ENCODE results near the gene C9orf78.

The C9orf78 gene

DNA sequence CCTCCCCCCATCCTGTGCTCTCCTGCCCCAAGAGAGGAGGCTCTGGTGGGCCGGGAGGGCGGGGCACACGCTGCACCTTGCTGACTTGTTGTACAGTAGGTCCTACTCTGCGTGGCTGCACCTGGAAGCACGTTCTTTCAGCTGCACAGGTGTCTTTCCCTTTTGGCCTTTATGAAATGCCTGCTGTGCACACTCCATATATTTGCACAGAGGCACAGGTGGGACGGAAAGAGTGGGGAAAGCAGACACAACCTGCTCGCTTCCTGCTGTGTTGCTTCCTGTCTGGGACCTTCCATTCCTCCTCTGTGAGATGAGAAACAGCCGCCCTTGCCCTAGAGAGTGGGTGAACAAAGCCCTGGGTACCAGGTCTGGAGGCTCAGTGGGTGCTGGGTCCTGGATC is 5.0 kb upstream of the C9orf78 start:
- 91 to 94% methylated on average over 8 of the region's 8 CpGs for WGBS, 2 experiments
- H3K4me1 ChIP-seq (ENCODE audit: control insufficient read depth, insufficient read depth, low read length), result peaks cover 5% of the 10 kb centered on the region
- H3K9me3 ChIP-seq (ENCODE audit: control insufficient read depth, low read length), result no peaks in the 10 kb centered on the region
- H3K27me3 ChIP-seq (ENCODE audit: control insufficient read depth, insufficient read depth, low read length, poor library complexity, severe bottlenecking), result no peaks in the 10 kb centered on the region
- H3K4me3 ChIP-seq (ENCODE audit: insufficient read depth, low read depth, low read length), result no peak overlapping the region
- H3K27ac ChIP-seq (ENCODE audit: insufficient read depth, low read depth, low read length, poor library complexity, severe bottlenecking), result no peak overlapping the region
- no peaks in the 10 kb centered on the region for H3K36me3 ChIP-seq (ENCODE audit: control insufficient read depth, insufficient read depth, low read length)

DNA sequence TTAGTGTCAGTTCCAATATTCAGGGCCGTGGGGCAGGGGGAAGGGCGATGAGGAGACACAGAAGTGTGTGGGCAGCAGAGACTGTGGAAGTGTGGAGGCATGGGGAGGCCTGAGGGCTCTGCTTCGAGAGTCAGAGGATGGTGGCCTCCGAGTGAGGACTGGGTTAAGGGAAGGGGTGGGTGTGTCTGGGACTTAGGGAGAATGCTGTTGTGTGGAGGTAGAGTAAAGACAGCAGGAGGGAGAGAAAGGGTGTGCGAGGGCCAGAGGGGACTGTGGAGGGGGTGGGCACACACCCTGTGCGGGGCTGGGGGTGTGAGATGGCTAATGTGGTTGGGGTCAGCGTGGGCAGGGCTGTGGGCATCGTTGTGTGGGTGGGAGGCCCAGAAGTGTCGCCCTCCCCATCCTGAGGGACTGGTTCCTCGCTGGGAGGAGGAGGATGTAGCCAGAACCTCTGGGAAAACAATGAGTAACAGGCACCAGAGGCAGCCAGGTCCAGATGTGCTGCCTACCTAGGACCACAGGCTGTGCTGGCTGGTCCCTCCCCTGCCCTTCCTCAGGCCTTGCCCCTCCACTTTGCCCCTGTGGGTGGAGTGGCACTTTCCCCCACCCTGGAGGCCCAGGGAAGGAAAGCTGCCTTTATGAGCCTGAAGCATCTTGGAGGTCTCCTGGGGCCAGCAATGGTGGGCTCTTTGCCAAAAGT is 4.4 kb upstream of the C9orf78 start:
- Histone ChIP-seq H3K27ac (ENCODE audit: insufficient read depth, low read depth, low read length, poor library complexity, severe bottlenecking) (no peak overlapping the region), H3K4me1 (ENCODE audit: control insufficient read depth, insufficient read depth, low read length) (peaks cover 5% of the 10 kb centered on the region), H3K36me3 (ENCODE audit: control insufficient read depth, insufficient read depth, low read length) (no peaks in the 10 kb centered on the region), H3K4me3 (ENCODE audit: insufficient read depth, low read depth, low read length) (no peak overlapping the region), H3K9me3 (ENCODE audit: control insufficient read depth, low read length) (no peaks in the 10 kb centered on the region), H3K27me3 (ENCODE audit: control insufficient read depth, insufficient read depth, low read length, poor library complexity, severe bottlenecking) (no peaks in the 10 kb centered on the region)
- 75 to 81% methylated on average over 10 of the region's 10 CpGs for WGBS, 2 experiments

DNA sequence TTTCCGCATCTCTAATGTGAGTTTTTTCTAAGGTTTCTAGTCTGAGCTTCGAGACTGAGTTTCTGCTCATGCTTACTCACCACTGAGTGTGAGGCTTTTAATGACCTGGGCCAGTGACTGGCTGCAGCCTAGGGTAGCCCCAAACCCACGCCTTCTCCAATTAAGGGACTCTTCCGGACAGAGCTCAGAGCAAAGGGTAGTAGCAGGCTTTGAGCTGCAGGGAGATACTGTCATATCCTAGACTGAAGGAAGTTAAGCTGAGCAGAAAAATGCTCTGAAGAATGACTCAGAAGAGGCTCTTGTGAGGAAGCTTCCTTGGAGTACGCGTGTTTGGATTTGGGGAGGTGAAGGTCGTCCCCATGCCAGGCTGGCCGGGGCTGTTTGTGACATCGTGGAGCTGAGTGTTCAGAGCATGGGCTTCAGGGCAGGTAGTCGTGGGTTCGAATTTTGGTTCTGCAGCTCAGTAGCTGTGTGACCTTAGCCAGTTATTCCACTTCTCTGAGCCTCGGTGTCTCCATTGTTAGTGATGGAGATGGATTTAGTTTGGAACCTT is 3.7 kb upstream of the C9orf78 start:
- WGBS, 2 experiments, result 91 to 92% methylated on average over 12 of the region's 12 CpGs
- Histone ChIP-seq H3K36me3 (ENCODE audit: control insufficient read depth, insufficient read depth, low read length) (no peaks in the 10 kb centered on the region), H3K27ac (ENCODE audit: insufficient read depth, low read depth, low read length, poor library complexity, severe bottlenecking) (no peak overlapping the region), H3K4me3 (ENCODE audit: insufficient read depth, low read depth, low read length) (no peak overlapping the region), H3K4me1 (ENCODE audit: control insufficient read depth, insufficient read depth, low read length) (peaks cover 5% of the 10 kb centered on the region), H3K9me3 (ENCODE audit: control insufficient read depth, low read length) (no peaks in the 10 kb centered on the region), H3K27me3 (ENCODE audit: control insufficient read depth, insufficient read depth, low read length, poor library complexity, severe bottlenecking) (no peaks in the 10 kb centered on the region)

DNA sequence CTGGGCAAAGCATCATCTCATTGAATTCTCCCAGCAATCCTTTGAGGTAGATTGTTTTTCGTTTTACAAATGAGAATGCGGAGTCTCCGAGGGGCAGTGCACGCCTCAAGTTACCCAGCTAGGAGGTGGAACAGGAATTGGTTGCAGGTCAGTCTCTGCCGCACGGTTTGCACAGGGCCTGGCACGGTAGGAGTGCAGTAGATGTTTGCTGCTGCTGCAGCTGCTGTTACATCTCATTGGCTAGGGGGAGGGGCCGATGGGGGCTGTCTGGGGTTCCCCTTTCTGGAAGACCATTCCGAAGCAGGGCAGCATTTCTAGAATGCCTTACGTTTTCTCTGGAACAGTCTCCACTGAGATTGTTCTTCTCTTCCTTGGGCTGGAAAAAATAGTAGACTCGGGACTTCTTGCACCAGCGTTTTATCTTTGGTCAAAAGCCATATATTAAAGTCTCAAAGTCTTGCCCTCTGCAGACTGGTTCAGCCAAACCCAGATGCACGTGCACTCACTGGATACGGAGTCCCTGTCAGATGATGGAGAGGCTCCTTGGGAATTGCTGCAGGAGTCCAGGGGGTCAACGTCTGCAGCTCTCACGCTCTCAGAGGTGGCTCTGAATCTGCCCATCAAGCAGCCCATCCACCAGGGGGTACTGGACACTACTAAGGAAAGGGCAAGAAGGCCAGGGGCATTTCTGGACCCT is 1.4 kb upstream of the C9orf78 start:
- WGBS, 2 experiments, result 68 to 69% methylated on average over 16 of the region's 16 CpGs

DNA sequence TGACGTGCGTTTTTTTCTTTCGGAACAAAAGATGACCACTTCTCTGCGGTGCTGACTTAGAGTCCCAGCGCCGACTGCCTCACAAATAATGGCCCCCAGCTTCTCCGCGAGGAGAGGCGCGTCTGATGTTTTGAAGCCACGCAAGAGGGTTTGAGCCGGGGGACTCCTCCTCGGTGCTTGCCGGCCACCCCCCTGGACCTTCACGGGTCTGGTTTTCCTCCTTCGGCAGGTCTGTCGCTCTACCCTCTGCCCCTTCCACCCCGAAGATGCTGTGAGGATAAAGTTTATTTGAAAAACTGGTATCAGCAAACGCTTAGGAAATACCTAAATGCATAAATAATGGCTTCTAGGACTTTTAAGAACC is 767 bp upstream of the C9orf78 start:
- H3K27ac ChIP-seq (ENCODE audit: insufficient read depth, low read depth, low read length, poor library complexity, severe bottlenecking), result no peak overlapping the region
- H3K4me1 ChIP-seq (ENCODE audit: control insufficient read depth, insufficient read depth, low read length), result peaks cover 5% of the 10 kb centered on the region
- peaks cover 5% of the 10 kb centered on the region for H3K36me3 ChIP-seq (ENCODE audit: control insufficient read depth, insufficient read depth, low read length)
- H3K27me3 ChIP-seq (ENCODE audit: control insufficient read depth, insufficient read depth, low read length, poor library complexity, severe bottlenecking), result no peaks in the 10 kb centered on the region
- H3K9me3 ChIP-seq (ENCODE audit: control insufficient read depth, low read length), result no peaks in the 10 kb centered on the region
- 1 to 5% methylated on average over 18 to 19 of the region's 19 CpGs for WGBS, 2 experiments
- H3K4me3 ChIP-seq (ENCODE audit: insufficient read depth, low read depth, low read length), result peak overlapping the region; percentile 92

More for the DNA sequence above, 1.4 kb upstream of the C9orf78 start:
- H3K27me3 ChIP-seq (ENCODE audit: control insufficient read depth, insufficient read depth, low read length, poor library complexity, severe bottlenecking), result no peaks in the 10 kb centered on the region
- no peak overlapping the region for H3K27ac ChIP-seq (ENCODE audit: insufficient read depth, low read depth, low read length, poor library complexity, severe bottlenecking)
- H3K9me3 ChIP-seq (ENCODE audit: control insufficient read depth, low read length), result no peaks in the 10 kb centered on the region
- peak overlapping the region; percentile 92 for H3K4me3 ChIP-seq (ENCODE audit: insufficient read depth, low read depth, low read length)
- H3K4me1 ChIP-seq (ENCODE audit: control insufficient read depth, insufficient read depth, low read length), result peaks cover 5% of the 10 kb centered on the region
- H3K36me3 ChIP-seq (ENCODE audit: control insufficient read depth, insufficient read depth, low read length), result peaks cover 5% of the 10 kb centered on the region

DNA sequence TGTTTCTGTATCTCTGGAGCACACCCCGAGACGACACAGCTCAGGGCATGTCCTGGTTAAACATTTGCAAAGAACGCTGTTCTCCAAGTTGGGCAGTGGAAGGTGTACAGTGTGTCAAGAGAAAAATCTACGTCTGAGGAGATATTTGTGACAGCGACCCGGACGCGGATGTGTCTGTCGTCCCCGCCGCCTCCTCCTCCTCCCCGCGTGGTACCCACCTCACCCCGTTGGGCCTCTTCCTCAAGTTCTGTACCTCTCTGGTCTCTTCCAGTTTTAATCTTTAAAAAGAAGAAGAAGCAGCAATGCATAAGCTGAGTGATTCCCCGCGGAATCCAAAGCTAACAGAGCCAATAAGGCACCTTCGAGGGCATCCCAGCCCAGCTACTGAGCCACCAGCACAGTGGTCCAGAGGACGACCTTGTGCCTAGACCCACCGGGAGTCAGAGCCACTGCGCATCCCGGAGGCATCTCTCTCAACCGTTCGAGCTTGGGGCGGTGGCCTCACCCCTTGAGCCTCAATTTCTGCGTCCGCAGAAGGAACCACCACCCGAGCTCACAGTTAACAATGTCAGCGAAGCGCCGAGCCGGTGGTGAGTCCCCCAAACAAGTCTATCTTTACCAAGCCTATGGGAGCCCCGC is 467 bp downstream of the C9orf78 start:
- Histone ChIP-seq H3K4me1 (ENCODE audit: control insufficient read depth, insufficient read depth, low read length) (peaks cover 5% of the 10 kb centered on the region), H3K36me3 (ENCODE audit: control insufficient read depth, insufficient read depth, low read length) (peaks cover 15% of the 10 kb centered on the region), H3K27ac (ENCODE audit: insufficient read depth, low read depth, low read length, poor library complexity, severe bottlenecking) (no peak overlapping the region), H3K9me3 (ENCODE audit: control insufficient read depth, low read length) (no peaks in the 10 kb centered on the region), H3K27me3 (ENCODE audit: control insufficient read depth, insufficient read depth, low read length, poor library complexity, severe bottlenecking) (no peaks in the 10 kb centered on the region), H3K4me3 (ENCODE audit: insufficient read depth, low read depth, low read length) (peak overlapping the region; percentile 92)
- 5 to 6% methylated on average over 32 of the region's 32 CpGs for WGBS, 2 experiments

DNA sequence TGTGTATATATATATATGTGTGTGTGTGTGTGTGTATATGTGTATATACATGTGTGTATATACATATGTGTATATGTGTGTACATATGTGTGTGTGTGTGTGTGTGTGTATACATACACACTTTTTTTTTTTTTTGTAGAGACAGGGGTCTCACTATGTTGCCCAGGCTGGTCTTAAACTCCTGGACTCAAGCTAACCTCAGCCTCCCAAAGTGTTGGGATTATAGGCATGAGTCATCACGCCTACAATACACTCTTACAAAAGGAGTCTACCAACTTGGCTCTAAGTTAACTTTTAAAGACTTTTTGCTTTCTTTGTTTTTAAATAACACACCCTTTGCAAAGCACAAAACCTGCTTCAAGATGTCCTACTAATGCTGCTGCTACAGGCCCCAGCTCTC is 2.1 kb downstream of the C9orf78 start:
- Histone ChIP-seq H3K36me3 (ENCODE audit: control insufficient read depth, insufficient read depth, low read length) (peaks cover 25% of the 10 kb centered on the region), H3K27ac (ENCODE audit: insufficient read depth, low read depth, low read length, poor library complexity, severe bottlenecking) (no peak overlapping the region), H3K27me3 (ENCODE audit: control insufficient read depth, insufficient read depth, low read length, poor library complexity, severe bottlenecking) (no peaks in the 10 kb centered on the region), H3K4me3 (ENCODE audit: insufficient read depth, low read depth, low read length) (no peak overlapping the region), H3K9me3 (ENCODE audit: control insufficient read depth, low read length) (no peaks in the 10 kb centered on the region), H3K4me1 (ENCODE audit: control insufficient read depth, insufficient read depth, low read length) (peaks cover 5% of the 10 kb centered on the region)
- 83 to 95% methylated on average over 1 of the region's 1 CpG for WGBS, 2 experiments

DNA sequence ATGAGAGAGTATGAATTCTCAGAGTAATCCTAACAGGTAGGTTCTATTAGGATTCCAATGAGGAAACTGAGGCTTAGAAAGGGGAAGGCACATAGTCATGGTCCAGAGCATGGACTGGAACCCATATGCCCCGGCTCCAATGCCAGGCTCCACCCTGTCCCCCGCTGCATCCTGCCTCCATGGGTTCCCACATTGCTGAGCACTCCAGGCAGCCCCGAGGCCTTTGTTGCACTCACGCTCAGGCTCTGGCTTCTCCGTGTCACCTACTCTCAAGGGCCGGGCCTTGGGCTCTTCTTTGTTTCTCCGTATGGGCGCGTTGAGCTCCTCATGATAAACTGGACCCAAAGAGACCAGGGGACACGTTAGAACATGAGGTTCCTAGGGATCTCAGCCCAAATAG is 6.1 kb downstream of the C9orf78 start:
- no peaks in the 10 kb centered on the region for H3K9me3 ChIP-seq (ENCODE audit: control insufficient read depth, low read length)
- H3K27ac ChIP-seq (ENCODE audit: insufficient read depth, low read depth, low read length, poor library complexity, severe bottlenecking), result no peak overlapping the region
- WGBS, 2 experiments, result 95% methylated on average over 10 of the region's 10 CpGs
- no peak overlapping the region for H3K4me3 ChIP-seq (ENCODE audit: insufficient read depth, low read depth, low read length)
- no peaks in the 10 kb centered on the region for H3K27me3 ChIP-seq (ENCODE audit: control insufficient read depth, insufficient read depth, low read length, poor library complexity, severe bottlenecking)
- H3K4me1 ChIP-seq (ENCODE audit: control insufficient read depth, insufficient read depth, low read length), result no peaks in the 10 kb centered on the region
- H3K36me3 ChIP-seq (ENCODE audit: control insufficient read depth, insufficient read depth, low read length), result peaks cover 25% of the 10 kb centered on the region

DNA sequence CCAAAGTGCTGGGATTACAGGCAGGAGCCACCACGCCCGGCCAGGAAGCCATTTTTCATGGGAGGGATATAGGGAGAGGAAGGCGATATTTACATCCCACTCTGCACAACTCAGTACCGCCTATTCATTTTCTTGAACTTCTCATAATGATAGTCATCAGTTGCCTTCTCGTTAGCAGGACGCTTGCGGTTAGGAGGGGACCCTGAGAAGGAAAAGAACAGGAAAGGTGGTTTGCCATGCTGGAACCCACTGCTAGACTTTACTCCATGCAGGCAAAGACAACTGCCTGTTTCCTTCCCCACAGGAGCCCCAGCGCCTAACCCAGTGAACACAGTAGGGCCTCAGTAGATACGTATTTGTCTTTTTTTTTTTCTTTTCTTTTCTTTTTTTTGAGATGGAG is 7.0 kb downstream of the C9orf78 start:
- Histone ChIP-seq H3K27ac (ENCODE audit: insufficient read depth, low read depth, low read length, poor library complexity, severe bottlenecking) (no peak overlapping the region), H3K4me3 (ENCODE audit: insufficient read depth, low read depth, low read length) (no peak overlapping the region), H3K4me1 (ENCODE audit: control insufficient read depth, insufficient read depth, low read length) (no peaks in the 10 kb centered on the region), H3K27me3 (ENCODE audit: control insufficient read depth, insufficient read depth, low read length, poor library complexity, severe bottlenecking) (no peaks in the 10 kb centered on the region), H3K9me3 (ENCODE audit: control insufficient read depth, low read length) (no peaks in the 10 kb centered on the region), H3K36me3 (ENCODE audit: control insufficient read depth, insufficient read depth, low read length) (peaks cover 25% of the 10 kb centered on the region)
- 89% methylated on average over 9 of the region's 9 CpGs for WGBS, 2 experiments

DNA sequence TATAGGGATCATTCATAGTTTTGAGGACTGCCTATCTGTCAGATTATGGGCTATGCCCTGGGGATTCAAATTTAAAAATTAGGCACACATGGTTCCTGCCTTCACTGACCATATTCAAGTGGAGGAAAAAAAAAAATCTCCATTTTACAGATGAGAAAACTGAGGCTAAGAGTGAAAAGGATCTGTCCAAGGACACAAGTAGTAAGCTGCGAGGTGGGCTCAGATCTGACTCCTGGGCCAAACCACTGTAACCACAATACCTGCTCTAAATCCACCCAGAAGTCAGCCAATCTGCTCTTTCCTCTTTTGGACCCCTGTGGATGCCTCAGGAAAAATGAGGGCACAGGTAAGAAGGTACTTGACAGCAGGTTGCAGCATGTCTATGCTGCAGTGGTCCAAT is 8.3 kb downstream of the C9orf78 start:
- Histone ChIP-seq H3K4me3 (ENCODE audit: insufficient read depth, low read depth, low read length) (no peak overlapping the region), H3K4me1 (ENCODE audit: control insufficient read depth, insufficient read depth, low read length) (no peaks in the 10 kb centered on the region), H3K36me3 (ENCODE audit: control insufficient read depth, insufficient read depth, low read length) (peaks cover 27% of the 10 kb centered on the region), H3K9me3 (ENCODE audit: control insufficient read depth, low read length) (no peaks in the 10 kb centered on the region), H3K27me3 (ENCODE audit: control insufficient read depth, insufficient read depth, low read length, poor library complexity, severe bottlenecking) (no peaks in the 10 kb centered on the region), H3K27ac (ENCODE audit: insufficient read depth, low read depth, low read length, poor library complexity, severe bottlenecking) (no peak overlapping the region)
- WGBS, 2 experiments, result 89 to 93% methylated on average over 1 of the region's 1 CpG
